SU-DHL-6 (cell line): ENCODE measurements around the gene HIVEP3.

Experiments used
- CTCF ChIP-seq: fragments of 200-600 bp; sonication (generic); IDR thresholded peaks from one replicate; pipeline ENCODE4 v1.5.1; 2017; ENCODE audit warnings: antibody characterized with exemption, mild to moderate bottlenecking, low read length, moderate library complexity; ENCODE audit not compliant: insufficient read depth, poor library complexity, severe bottlenecking
- EZH2phosphoT487 ChIP-seq: fragments of 200-600 bp; sonication (generic), shearing (Covaris generic); conservative IDR thresholded peaks from 2 replicates; pipeline ENCODE4 v1.6.1; 2018; ENCODE audit warnings: mild to moderate bottlenecking, antibody characterized with exemption, low read length, moderate library complexity, mixed read lengths

DNA sequence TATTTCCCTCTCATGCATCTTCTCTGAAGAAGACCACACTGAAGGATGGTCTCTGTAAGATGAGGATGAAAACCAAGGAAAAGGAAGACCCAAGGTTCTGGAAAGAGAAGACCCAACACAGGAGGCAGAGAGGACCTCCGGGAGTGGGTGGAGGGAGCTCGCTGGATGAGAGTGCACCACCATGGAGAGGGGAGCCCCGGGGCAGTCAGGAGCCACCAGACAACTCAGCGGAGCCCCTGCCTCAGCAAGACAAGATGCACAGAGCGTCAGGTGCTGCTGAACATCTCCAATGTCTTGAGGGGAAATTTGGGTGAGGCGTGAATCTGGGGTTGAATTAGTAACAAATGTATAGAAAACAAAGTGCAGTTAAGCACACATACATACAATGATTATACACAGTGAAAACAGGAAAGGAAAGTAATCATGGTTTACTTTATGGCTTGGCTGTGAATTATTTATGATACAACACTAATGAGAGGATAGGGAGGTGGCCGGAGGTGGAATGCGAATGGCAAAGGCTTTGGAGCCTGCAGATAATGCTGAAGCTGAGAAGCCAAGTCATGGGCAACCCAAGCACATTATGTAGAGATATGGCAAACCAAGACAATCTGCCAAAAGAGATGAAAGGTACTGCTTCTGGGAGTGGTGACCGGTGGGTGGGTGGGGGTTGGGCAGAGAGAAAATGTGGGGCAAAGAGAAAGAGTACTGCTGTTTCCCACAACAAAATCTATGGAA lies 353.8 kb downstream of the HIVEP3 start:
- TF ChIP-seq CTCF (no peak), EZH2phosphoT487 (no peak)
